CD4-positive, alpha-beta T cell treated with Interleukin-15 for 1 hour (primary cell): ENCODE data around the gene PUS3.
"Not testable (repeated sequence)": the region's sequence is repeated elsewhere in the genome, so short reads cannot be mapped to it uniquely, and the experiment has no call there.

Source experiments
- DNase-seq: peaks from one replicate; pipeline ENCODE4 v3.0.0-alpha.2; 2020

PUS3 gene

GRCh38 chr11:125857670-125858069, 45.3 kb downstream of the PUS3 start:
- DNase-seq: not testable (repeated sequence)

GRCh38 chr11:125846188-125846587, 56.8 kb downstream of the PUS3 start:
- DNase-seq: no peak
